HG02973 (cell line): ENCODE measurements around the gene CELSR1.
A peak's percentile ranks its signal among the peaks of the same experiment; 100 is the strongest.

Experiments used
- ATAC-seq: cut with Tn5 transposase; IDR thresholded peaks from one replicate; pipeline ENCODE4 v1.9.1; 2021; ENCODE audit warnings: moderate library complexity; ENCODE audit not compliant: unreplicated experiment

The CELSR1 gene

GRCh38 chr22:46537225-46537945, at the start of gene CELSR1:
CELSR1 (minus strand) TSS chr22:46537620; CDS start chr22:46537170, 450 bp downstream.
- no peak for ATAC-seq

GRCh38 chr22:46587061-46587460, 49.6 kb upstream of the CELSR1 start:
- ATAC-seq, result peak; percentile 41

GRCh38 chr22:46586531-46587011, 49.2 kb upstream of the CELSR1 start:
- ATAC-seq, result no peak

GRCh38 chr22:46586123-46586519, 48.7 kb upstream of the CELSR1 start:
- ATAC-seq, result no peak

- no peak for ATAC-seq
These were observed 48.1 kb upstream of the CELSR1 start for GRCh38 chr22:46585340-46586122.

GRCh38 chr22:46584081-46584921, 46.9 kb upstream of the CELSR1 start:
- ATAC-seq, result no peak

- ATAC-seq, result no peak
These were observed 46.2 kb upstream of the CELSR1 start for GRCh38 chr22:46583571-46583970.

- no peak for ATAC-seq
These were observed 45.0 kb upstream of the CELSR1 start for GRCh38 chr22:46582281-46582933.

GRCh38 chr22:46581538-46582244, 44.3 kb upstream of the CELSR1 start:
- ATAC-seq, result no peak

GRCh38 chr22:46580940-46581537, 43.6 kb upstream of the CELSR1 start:
- no peak for ATAC-seq

GRCh38 chr22:46579751-46580449, 42.5 kb upstream of the CELSR1 start:
- ATAC-seq, result no peak

GRCh38 chr22:46578824-46579561, 41.6 kb upstream of the CELSR1 start:
- ATAC-seq, result no peak

GRCh38 chr22:46578251-46578823, 40.9 kb upstream of the CELSR1 start:
- no peak for ATAC-seq

GRCh38 chr22:46577368-46578249, 40.2 kb upstream of the CELSR1 start:
- ATAC-seq, result no peak

GRCh38 chr22:46576556-46577367, 39.3 kb upstream of the CELSR1 start:
- ATAC-seq, result no peak

GRCh38 chr22:46575911-46576555, 38.6 kb upstream of the CELSR1 start:
- ATAC-seq, result no peak
